Measurements from ENCODE around the gene SHPK.
"Not testable (repeated sequence)": the region's sequence is repeated elsewhere in the genome, so short reads cannot be mapped to it uniquely, and the experiment has no call there.

The SHPK gene

GRCh38 chr17:3575511-3575910 is 60.5 kb downstream of the SHPK start:
- Histone ChIP-seq H3K9me3 (ENCODE audit: low read depth, low read length) (no peaks in the 10 kb centered on the region), H3K36me3 (ENCODE audit: insufficient read depth, low read length) (no peaks in the 10 kb centered on the region), H3K9ac (ENCODE audit: insufficient read length) (no peak overlapping the region), H3K27ac (no peak overlapping the region), H3K4me3 (no peak overlapping the region)
- no peak for DNase-seq (ENCODE audit: low read depth, low spot score)
- no peak for TF ChIP-seq EZH2 (IDR thresholded peaks at IDR 0.05)
- TF ChIP-seq FOXP2 (optimal IDR thresholded peaks at IDR 0.05; ENCODE audit: control extremely low read depth, extremely low read length, insufficient read depth) = no peak
- no peak for TF ChIP-seq POLR2AphosphoS5 (IDR thresholded peaks at IDR 0.05; ENCODE audit: borderline replicate concordance, low read depth, low read length)

GRCh38 chr17:3574231-3574630 is 61.8 kb downstream of the SHPK start:
- Histone ChIP-seq H3K9me3 (ENCODE audit: low read depth, low read length) (no peaks in the 10 kb centered on the region), H3K36me3 (ENCODE audit: insufficient read depth, low read length) (no peaks in the 10 kb centered on the region), H3K27ac (no peak overlapping the region), H3K4me3 (no peak overlapping the region), H3K9ac (ENCODE audit: insufficient read length) (no peak overlapping the region)
- TF ChIP-seq FOXP2 (optimal IDR thresholded peaks at IDR 0.05; ENCODE audit: control extremely low read depth, extremely low read length, insufficient read depth) (no peak), POLR2AphosphoS5 (IDR thresholded peaks at IDR 0.05; ENCODE audit: borderline replicate concordance, low read depth, low read length) (no peak), EZH2 (IDR thresholded peaks at IDR 0.05) (no peak)
- no peak for DNase-seq (ENCODE audit: low read depth, low spot score)

- no peaks in the 10 kb centered on the region for H3K36me3 ChIP-seq (ENCODE audit: insufficient read depth, low read length)
- no peaks in the 10 kb centered on the region for H3K9me3 ChIP-seq (ENCODE audit: low read depth, low read length)
- no peak for DNase-seq (ENCODE audit: low read depth, low spot score)
- TF ChIP-seq POLR2AphosphoS5 (IDR thresholded peaks at IDR 0.05; ENCODE audit: borderline replicate concordance, low read depth, low read length) (no peak), FOXP2 (optimal IDR thresholded peaks at IDR 0.05; ENCODE audit: control extremely low read depth, extremely low read length, insufficient read depth) (no peak), EZH2 (IDR thresholded peaks at IDR 0.05) (no peak)
- H3K27ac ChIP-seq = no peak overlapping the region
- no peak overlapping the region for H3K4me3 ChIP-seq
- no peak overlapping the region for H3K9ac ChIP-seq (ENCODE audit: insufficient read length)
Measured at GRCh38 chr17:3573246-3574100, 62.6 kb downstream of the SHPK start.

- H3K4me3 ChIP-seq = no peak overlapping the region
- DNase-seq (ENCODE audit: low read depth, low spot score) = no peak
- H3K9me3 ChIP-seq (ENCODE audit: low read depth, low read length) = no peaks in the 10 kb centered on the region
- TF ChIP-seq FOXP2 (optimal IDR thresholded peaks at IDR 0.05; ENCODE audit: control extremely low read depth, extremely low read length, insufficient read depth) (no peak), EZH2 (IDR thresholded peaks at IDR 0.05) (no peak), POLR2AphosphoS5 (IDR thresholded peaks at IDR 0.05; ENCODE audit: borderline replicate concordance, low read depth, low read length) (no peak)
- no peak overlapping the region for H3K27ac ChIP-seq
- no peak overlapping the region for H3K9ac ChIP-seq (ENCODE audit: insufficient read length)
- H3K36me3 ChIP-seq (ENCODE audit: insufficient read depth, low read length) = no peaks in the 10 kb centered on the region
Measured at GRCh38 chr17:3572231-3572630, 63.8 kb downstream of the SHPK start.

GRCh38 chr17:3571043-3571900 is 64.8 kb downstream of the SHPK start:
- no peak for TF ChIP-seq EZH2 (IDR thresholded peaks at IDR 0.05)
- no peak for TF ChIP-seq FOXP2 (optimal IDR thresholded peaks at IDR 0.05; ENCODE audit: control extremely low read depth, extremely low read length, insufficient read depth)
- no peak for TF ChIP-seq POLR2AphosphoS5 (IDR thresholded peaks at IDR 0.05; ENCODE audit: borderline replicate concordance, low read depth, low read length)
- Histone ChIP-seq H3K9ac (ENCODE audit: insufficient read length) (no peak overlapping the region), H3K9me3 (ENCODE audit: low read depth, low read length) (no peaks in the 10 kb centered on the region), H3K4me3 (no peak overlapping the region), H3K36me3 (ENCODE audit: insufficient read depth, low read length) (no peaks in the 10 kb centered on the region), H3K27ac (no peak overlapping the region)
- no peak for DNase-seq (ENCODE audit: low read depth, low spot score)

- Histone ChIP-seq H3K4me3 (no peak overlapping the region), H3K9me3 (ENCODE audit: low read depth, low read length) (no peaks in the 10 kb centered on the region), H3K9ac (ENCODE audit: insufficient read length) (no peak overlapping the region), H3K36me3 (ENCODE audit: insufficient read depth, low read length) (no peaks in the 10 kb centered on the region), H3K27ac (no peak overlapping the region)
- TF ChIP-seq EZH2 (IDR thresholded peaks at IDR 0.05) = no peak
- no peak for TF ChIP-seq POLR2AphosphoS5 (IDR thresholded peaks at IDR 0.05; ENCODE audit: borderline replicate concordance, low read depth, low read length)
- no peak for TF ChIP-seq FOXP2 (optimal IDR thresholded peaks at IDR 0.05; ENCODE audit: control extremely low read depth, extremely low read length, insufficient read depth)
- no peak for DNase-seq (ENCODE audit: low read depth, low spot score)
Measured at GRCh38 chr17:3569534-3570137, 66.4 kb downstream of the SHPK start.

- Histone ChIP-seq H3K27ac (no peak overlapping the region), H3K36me3 (ENCODE audit: insufficient read depth, low read length) (no peaks in the 10 kb centered on the region), H3K4me3 (no peak overlapping the region), H3K9ac (ENCODE audit: insufficient read length) (no peak overlapping the region), H3K9me3 (ENCODE audit: low read depth, low read length) (no peaks in the 10 kb centered on the region)
- TF ChIP-seq EZH2 (IDR thresholded peaks at IDR 0.05) = no peak
- DNase-seq (ENCODE audit: low read depth, low spot score) = no peak
Measured at GRCh38 chr17:3566551-3566950, 69.5 kb downstream of the SHPK start.

GRCh38 chr17:3565143-3565542 is 70.9 kb downstream of the SHPK start:
- no peaks in the 10 kb centered on the region for H3K9me3 ChIP-seq (ENCODE audit: low read depth, low read length)
- no peaks in the 10 kb centered on the region for H3K36me3 ChIP-seq (ENCODE audit: insufficient read depth, low read length)
- no peak overlapping the region for H3K9ac ChIP-seq (ENCODE audit: insufficient read length)
- no peak for DNase-seq (ENCODE audit: low read depth, low spot score)
- TF ChIP-seq POLR2AphosphoS5 (IDR thresholded peaks at IDR 0.05; ENCODE audit: borderline replicate concordance, low read depth, low read length) (no peak), EZH2 (IDR thresholded peaks at IDR 0.05) (no peak), FOXP2 (optimal IDR thresholded peaks at IDR 0.05; ENCODE audit: control extremely low read depth, extremely low read length, insufficient read depth) (no peak)
- no peak overlapping the region for H3K4me3 ChIP-seq
- H3K27ac ChIP-seq = no peak overlapping the region

GRCh38 chr17:3564241-3564640 is 71.8 kb downstream of the SHPK start:
- H3K36me3 ChIP-seq (ENCODE audit: insufficient read depth, low read length); H3K4me3 ChIP-seq; DNase-seq (ENCODE audit: low read depth, low spot score); H3K9me3 ChIP-seq (ENCODE audit: low read depth, low read length); H3K27ac ChIP-seq; H3K9ac ChIP-seq (ENCODE audit: insufficient read length): not testable (repeated sequence)
